TTC549 (cell line): ENCODE measurements around the gene NDEL1.

ENCODE experiments used
- FAIRE-seq: peaks from 2 replicates; lab custom pipeline; 2012; peaks lifted over from hg19 to GRCh38; lab: Jason Lieb, UNC

The NDEL1 gene

GRCh38 chr17:8480011-8480976 is 44.6 kb downstream of the NDEL1 start:
- FAIRE-seq, result no peak

- FAIRE-seq, result no peak
Observed at GRCh38 chr17:8481089-8481488, 45.4 kb downstream of the NDEL1 start.

GRCh38 chr17:8481703-8482102 is 46.0 kb downstream of the NDEL1 start:
- FAIRE-seq, result no peak

- FAIRE-seq, result no peak
Observed at GRCh38 chr17:8482546-8482945, 46.9 kb downstream of the NDEL1 start.

GRCh38 chr17:8484465-8484864 is 48.8 kb downstream of the NDEL1 start:
- no peak for FAIRE-seq

GRCh38 chr17:8485491-8485890 is 49.8 kb downstream of the NDEL1 start:
- FAIRE-seq, result no peak

- FAIRE-seq, result no peak
Observed at GRCh38 chr17:8487130-8487645, 51.5 kb downstream of the NDEL1 start.

DNA sequence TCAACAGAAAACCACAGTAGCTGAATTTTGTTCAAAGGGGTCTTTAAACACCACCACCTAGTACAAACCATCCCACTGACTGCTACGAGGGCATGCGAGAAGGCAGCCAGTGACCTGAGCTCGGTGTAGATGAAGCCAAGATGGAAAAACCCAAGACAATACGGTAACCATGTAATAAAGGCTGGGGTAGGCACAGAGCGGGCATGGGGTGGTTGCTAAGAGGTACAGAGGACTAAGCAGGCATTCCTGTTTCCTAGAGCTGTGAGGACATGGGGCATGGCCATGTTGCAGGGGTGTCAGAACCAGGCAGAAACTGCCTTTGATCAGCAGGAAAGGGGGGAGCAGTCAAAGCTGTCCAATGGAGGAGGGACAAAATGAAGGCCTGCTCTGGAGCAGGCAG is 52.1 kb downstream of the NDEL1 start:
- no peak for FAIRE-seq

DNA sequence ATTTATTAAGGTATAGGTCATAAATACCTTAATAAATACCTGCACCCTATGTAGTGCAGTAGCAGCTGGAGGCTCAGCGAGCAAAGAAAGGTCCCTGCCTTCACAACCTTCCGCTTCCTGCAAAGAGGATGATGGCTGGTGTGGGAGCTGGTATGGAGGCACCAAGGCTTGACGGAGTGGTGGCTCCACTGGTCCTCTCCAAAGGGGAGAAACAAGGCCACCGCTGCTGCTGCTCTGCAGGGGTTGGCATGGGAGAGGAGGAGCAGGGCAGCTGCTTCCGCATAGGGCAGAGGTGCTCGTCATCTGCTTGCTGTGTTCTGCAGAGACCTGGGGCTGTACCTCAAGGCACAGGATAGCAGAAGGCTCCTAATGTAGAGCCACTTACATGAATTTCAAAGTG is 52.8 kb downstream of the NDEL1 start:
- FAIRE-seq, result no peak

GRCh38 chr17:8488901-8489300 is 53.2 kb downstream of the NDEL1 start:
- no peak for FAIRE-seq

GRCh38 chr17:8489841-8490240 is 54.2 kb downstream of the NDEL1 start:
- FAIRE-seq, result no peak

DNA sequence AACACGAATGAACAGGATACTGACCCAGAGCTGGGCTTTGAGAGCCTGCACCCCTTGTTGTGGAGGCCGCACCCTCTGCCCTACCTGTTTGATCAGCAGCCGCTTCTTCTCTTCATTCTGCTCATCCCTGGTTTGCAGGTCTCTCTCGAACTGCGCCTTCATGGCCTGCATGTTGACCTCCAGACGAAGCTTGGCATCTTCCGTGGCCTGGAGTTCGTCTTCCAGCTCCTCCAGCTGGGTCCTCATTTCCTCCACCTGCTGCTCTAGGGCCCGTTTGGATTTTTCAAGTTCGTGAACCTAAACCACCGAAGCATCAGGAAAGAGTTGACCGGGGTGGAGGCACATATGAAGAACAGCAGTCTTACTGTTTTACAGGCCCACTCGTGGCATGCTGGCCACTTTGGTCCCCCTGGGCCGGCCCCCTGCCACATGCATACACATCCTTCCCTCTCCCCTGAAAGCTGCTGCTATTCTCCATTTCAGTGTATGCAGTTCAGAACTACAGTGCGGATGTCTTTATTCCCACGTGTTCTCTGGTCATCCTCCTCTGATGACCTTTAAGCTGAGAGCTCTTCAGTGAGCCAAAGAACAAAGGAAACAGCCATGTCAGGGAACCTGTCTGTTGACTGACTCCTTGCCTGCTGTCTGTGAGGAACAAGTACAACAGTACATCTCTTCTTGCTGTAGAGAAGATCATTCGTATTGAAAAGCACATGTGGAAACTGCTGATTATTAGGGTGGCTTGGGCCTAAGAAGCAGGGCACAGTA is 54.8 kb downstream of the NDEL1 start:
- no peak for FAIRE-seq

- no peak for FAIRE-seq
Observed at GRCh38 chr17:8492121-8492520, 56.4 kb downstream of the NDEL1 start.

DNA sequence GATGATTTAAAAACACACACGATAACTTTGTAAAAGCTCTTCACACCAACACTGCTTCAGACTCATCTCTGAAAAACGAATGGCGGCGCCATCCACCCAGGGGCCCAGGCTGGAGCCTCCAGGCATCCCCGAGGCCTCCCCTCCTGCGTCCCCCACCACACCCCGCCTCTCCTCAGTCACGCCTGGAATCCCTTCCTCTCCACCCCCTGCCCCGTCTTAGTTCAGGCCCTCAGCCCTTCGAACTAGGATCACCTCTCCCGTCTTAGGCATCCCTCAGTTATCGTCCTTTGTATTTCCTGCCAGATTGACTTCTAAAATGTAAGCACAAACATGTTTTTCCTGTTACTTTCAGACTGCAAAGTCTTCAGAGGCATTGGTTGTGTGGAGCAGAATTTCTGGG is 58.3 kb downstream of the NDEL1 start:
- no peak for FAIRE-seq

GRCh38 chr17:8494506-8495111 is 58.9 kb downstream of the NDEL1 start:
- no peak for FAIRE-seq

DNA sequence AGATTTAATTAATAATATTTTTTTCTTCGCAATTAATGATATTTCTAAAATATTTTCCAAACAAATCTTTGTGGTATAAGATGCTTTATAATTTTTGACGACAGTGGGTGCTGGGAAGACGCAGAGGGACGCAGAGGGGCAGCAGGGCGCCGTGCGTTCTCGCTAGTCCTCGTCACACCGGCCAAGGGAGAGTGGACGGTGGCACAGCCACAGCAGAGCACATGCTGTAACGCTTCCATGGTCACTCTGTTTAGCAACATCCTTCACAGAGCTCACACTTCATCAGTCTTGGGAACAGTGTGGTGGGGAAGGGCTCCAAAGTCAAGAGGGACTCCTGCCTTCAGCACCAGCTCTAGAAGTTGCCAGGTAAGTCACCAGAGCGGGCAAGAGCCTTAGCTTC is 60.4 kb downstream of the NDEL1 start:
- no peak for FAIRE-seq

- no peak for FAIRE-seq
Observed at GRCh38 chr17:8499171-8499570, 63.5 kb downstream of the NDEL1 start.

DNA sequence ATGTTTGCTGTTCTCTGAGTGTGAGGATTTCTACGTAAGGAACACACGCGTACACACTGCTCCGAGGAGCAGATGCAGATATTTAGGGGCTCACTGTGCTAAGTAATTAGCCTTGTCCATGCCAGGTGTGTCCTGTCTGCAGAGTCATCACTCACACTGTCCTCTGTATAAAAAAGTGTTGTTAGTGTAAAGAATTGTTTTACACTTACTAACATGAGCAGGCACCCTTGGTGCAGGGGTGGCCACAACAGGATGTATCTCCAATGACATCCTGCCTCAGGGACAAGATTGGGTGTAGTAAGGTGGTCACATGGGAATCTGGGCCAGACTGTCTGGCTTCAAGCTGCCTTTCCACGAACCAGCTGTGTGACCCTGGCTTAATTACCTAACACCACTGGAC is 63.9 kb downstream of the NDEL1 start:
- no peak for FAIRE-seq

DNA sequence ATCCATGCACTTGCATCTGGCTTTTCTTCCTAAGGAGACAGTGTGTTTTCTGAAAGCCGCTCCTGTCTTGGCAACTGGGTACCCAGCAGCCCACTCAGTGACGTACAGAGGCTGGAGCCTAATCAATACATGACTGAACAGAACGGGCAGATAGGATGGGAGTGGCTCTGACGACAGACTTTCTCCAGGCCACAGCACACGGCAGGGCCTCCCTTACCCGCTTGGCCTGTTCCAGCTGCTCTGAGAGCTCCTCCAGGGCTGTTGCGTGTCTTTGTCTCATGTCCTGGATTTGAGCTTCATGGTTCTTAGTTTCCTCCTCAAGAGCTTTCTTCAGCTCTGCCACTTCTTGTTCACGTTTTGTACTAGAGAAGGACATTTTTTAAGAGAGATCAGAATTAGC is 64.9 kb downstream of the NDEL1 start:
- FAIRE-seq, result no peak

DNA sequence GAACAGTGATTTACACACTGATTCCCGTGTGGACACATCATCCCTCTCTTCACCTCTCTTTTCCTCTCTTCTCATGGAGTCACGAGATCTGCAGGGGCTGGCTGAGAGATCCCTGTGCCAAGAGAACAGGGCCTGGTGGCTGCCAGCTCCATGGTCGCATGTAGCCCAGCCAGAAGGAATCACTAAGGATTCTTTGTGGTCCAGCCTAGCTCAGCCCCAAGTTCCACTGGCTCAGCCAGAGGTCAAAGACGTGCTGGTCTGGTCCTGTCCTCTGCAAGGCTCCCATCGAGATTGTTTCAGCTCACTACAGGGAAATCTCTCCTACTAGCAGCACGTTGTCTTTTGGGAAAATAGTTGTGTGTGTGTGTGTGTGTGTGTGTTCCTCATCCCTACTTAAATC is 66.4 kb downstream of the NDEL1 start:
- no peak for FAIRE-seq

GRCh38 chr17:8503368-8503767 is 67.7 kb downstream of the NDEL1 start:
- FAIRE-seq, result no peak

- no peak for FAIRE-seq
Observed at GRCh38 chr17:8503807-8504206, 68.1 kb downstream of the NDEL1 start.
